BE2C (cell line): ENCODE measurements around the gene FOXP4.

Source experiments
- DNase-seq: peaks from one replicate; pipeline ENCODE4 v3.0.0-alpha.2; 2020
- H3K27me3 ChIP-seq: fragments of 250-450 bp; sonication (Bioruptor Pico); 2 replicates; pipeline ENCODE4 v1.5.1; 2020; ENCODE audit warnings: mild to moderate bottlenecking
- H3K36me3 ChIP-seq: fragments of 250-450 bp; sonication (Bioruptor Pico); 2 replicates; pipeline ENCODE4 v1.5.1; 2020; ENCODE audit warnings: mild to moderate bottlenecking
- H3K4me1 ChIP-seq: fragments of 250-450 bp; sonication (Bioruptor Pico); 2 replicates; pipeline ENCODE4 v1.5.1; 2020
- H3K4me3 ChIP-seq: 2 replicates; pipeline ENCODE4 v1.5.1; 2011; ENCODE audit warnings: low read depth, low read length
- H3K9me3 ChIP-seq: fragments of 250-450 bp; sonication (Bioruptor Pico); 2 replicates; pipeline ENCODE4 v1.5.1; 2020
- CTCF ChIP-seq: IDR thresholded peaks from 2 replicates; pipeline ENCODE4 v1.5.1; 2012; ENCODE audit warnings: mild to moderate bottlenecking, low read depth, low read length

FOXP4 gene

GRCh38 chr6:41560431-41561192, 14.4 kb downstream of the FOXP4 start:
- DNase-seq, result no peak
- Histone ChIP-seq H3K4me3 (no peak overlapping the region), H3K27me3 (no peaks in the 10 kb centered on the region), H3K9me3 (no peaks in the 10 kb centered on the region), H3K36me3 (no peaks in the 10 kb centered on the region; the same call in 1 of the 2 replicates), H3K4me1 (peaks cover 4% of the 10 kb centered on the region)
- no peak for TF ChIP-seq CTCF

GRCh38 chr6:41561416-41561815, 15.2 kb downstream of the FOXP4 start:
- no peak for TF ChIP-seq CTCF
- DNase-seq, result no peak
- Histone ChIP-seq H3K9me3 (no peaks in the 10 kb centered on the region), H3K4me1 (peaks cover 3% of the 10 kb centered on the region; the same call in 1 of the 2 replicates), H3K36me3 (peaks cover 3% of the 10 kb centered on the region), H3K4me3 (no peak overlapping the region), H3K27me3 (no peaks in the 10 kb centered on the region)

- Histone ChIP-seq H3K4me1 (peaks cover 3% of the 10 kb centered on the region; the same call in 1 of the 2 replicates), H3K9me3 (no peaks in the 10 kb centered on the region), H3K27me3 (no peaks in the 10 kb centered on the region), H3K4me3 (no peak overlapping the region), H3K36me3 (peaks cover 3% of the 10 kb centered on the region)
- no peak for DNase-seq
- TF ChIP-seq CTCF, result no peak
These were observed 16.0 kb downstream of the FOXP4 start for GRCh38 chr6:41561931-41562911.

- Histone ChIP-seq H3K27me3 (no peaks in the 10 kb centered on the region), H3K9me3 (no peaks in the 10 kb centered on the region), H3K36me3 (peaks cover 3% of the 10 kb centered on the region), H3K4me3 (no peak overlapping the region), H3K4me1 (peaks cover 3% of the 10 kb centered on the region; the same call in 1 of the 2 replicates)
- DNase-seq, result no peak
- no peak for TF ChIP-seq CTCF
These were observed 17.0 kb downstream of the FOXP4 start for GRCh38 chr6:41563060-41563776.

GRCh38 chr6:41564448-41565142, 18.4 kb downstream of the FOXP4 start:
- Histone ChIP-seq H3K36me3 (peaks cover 3% of the 10 kb centered on the region), H3K27me3 (no peaks in the 10 kb centered on the region), H3K4me1 (peaks cover 3% of the 10 kb centered on the region; the same call in 1 of the 2 replicates), H3K9me3 (no peaks in the 10 kb centered on the region), H3K4me3 (no peak overlapping the region)
- DNase-seq, result no peak
- TF ChIP-seq CTCF, result no peak
